Glutamatergic neuron (in vitro differentiated cells): ENCODE results near the gene PIGZ. TPM values are rescaled to one million over a fixed set of nuclear protein-coding genes. Genes with fewer than 3 reads are reported as not detected.

Source experiments
- DNase-seq: peaks from one replicate; pipeline ENCODE4 v3.0.0; 2022
- H3K27ac Mint-ChIP-seq: one replicate; pipeline ENCODE4 v1.8.0; 2020; ENCODE audit warnings: mild to moderate bottlenecking, mixed read lengths, inconsistent platforms; ENCODE audit not compliant: unreplicated experiment
- H3K27me3 Mint-ChIP-seq: one replicate; pipeline ENCODE4 v1.8.0; 2020; ENCODE audit warnings: mild to moderate bottlenecking, moderate library complexity, mixed read lengths, inconsistent platforms; ENCODE audit not compliant: unreplicated experiment
- H3K36me3 Mint-ChIP-seq: one replicate; pipeline ENCODE4 v1.8.0; 2020; ENCODE audit warnings: mild to moderate bottlenecking, mixed read lengths, inconsistent platforms; ENCODE audit not compliant: unreplicated experiment
- H3K4me1 Mint-ChIP-seq: one replicate; pipeline ENCODE4 v1.8.0; 2020; ENCODE audit warnings: mild to moderate bottlenecking, low read depth, mixed read lengths, inconsistent platforms; ENCODE audit not compliant: unreplicated experiment
- H3K4me3 Mint-ChIP-seq: one replicate; pipeline ENCODE4 v1.8.0; 2020; ENCODE audit warnings: mild to moderate bottlenecking, mixed read lengths, inconsistent platforms; ENCODE audit not compliant: unreplicated experiment
- H3K9me3 Mint-ChIP-seq: one replicate; pipeline ENCODE4 v1.8.0; 2020; ENCODE audit warnings: mild to moderate bottlenecking, moderate library complexity, mixed read lengths, inconsistent platforms; ENCODE audit not compliant: unreplicated experiment
- CTCF ChIP-seq: fragments of 200-600 bp; sonication (generic); IDR thresholded peaks from one replicate; pipeline ENCODE4 v1.5.0; 2021; ENCODE audit not compliant: partially characterized antibody, unreplicated experiment
- total RNA-seq: library from RNA; stranded (reverse); fragmentation: NEBNext Ultra II Directional; extraction: Animal tissue kit (Norgen Biotek cat#: 25700); gene quantifications from one replicate; pipeline ENCODE4 v1.2.1, GENCODE V29; 2021; ENCODE audit not compliant: unreplicated experiment

PIGZ gene
- total RNA-seq, 1 donor from 2014 or later: 4.7 TPM

- H3K27ac Mint-ChIP-seq: no peak overlapping the region
- no peak for TF ChIP-seq CTCF
- peaks cover 15% of the 10 kb centered on the region for H3K36me3 Mint-ChIP-seq
- H3K9me3 Mint-ChIP-seq: peaks cover 7% of the 10 kb centered on the region
- H3K4me3 Mint-ChIP-seq: no peak overlapping the region
- H3K27me3 Mint-ChIP-seq: peaks cover 5% of the 10 kb centered on the region
- DNase-seq: no peak
- H3K4me1 Mint-ChIP-seq: no peaks in the 10 kb centered on the region
Observed at GRCh38 chr3:196979545-196979944, 10.9 kb upstream of the PIGZ start.

- H3K27ac Mint-ChIP-seq: no peak overlapping the region
- DNase-seq: no peak
- H3K27me3 Mint-ChIP-seq: peaks cover 5% of the 10 kb centered on the region
- no peak overlapping the region for H3K4me3 Mint-ChIP-seq
- H3K4me1 Mint-ChIP-seq: no peaks in the 10 kb centered on the region
- no peak for TF ChIP-seq CTCF
- no peaks in the 10 kb centered on the region for H3K9me3 Mint-ChIP-seq
- H3K36me3 Mint-ChIP-seq: peaks cover 6% of the 10 kb centered on the region
Observed at GRCh38 chr3:196976941-196977340, 8.3 kb upstream of the PIGZ start.

GRCh38 chr3:196975349-196975748 is 6.7 kb upstream of the PIGZ start:
- H3K9me3 Mint-ChIP-seq: peaks cover 8% of the 10 kb centered on the region
- no peak for TF ChIP-seq CTCF
- H3K27me3 Mint-ChIP-seq: peaks cover 12% of the 10 kb centered on the region
- H3K36me3 Mint-ChIP-seq: peaks cover 7% of the 10 kb centered on the region
- no peak for DNase-seq
- no peaks in the 10 kb centered on the region for H3K4me1 Mint-ChIP-seq
- H3K27ac Mint-ChIP-seq: no peak overlapping the region
- no peak overlapping the region for H3K4me3 Mint-ChIP-seq

GRCh38 chr3:196974661-196975060 is 6.0 kb upstream of the PIGZ start:
- no peak for TF ChIP-seq CTCF
- Mint-ChIP-seq H3K9me3 (peaks cover 11% of the 10 kb centered on the region), H3K4me1 (no peaks in the 10 kb centered on the region), H3K4me3 (no peak overlapping the region), H3K27me3 (peaks cover 15% of the 10 kb centered on the region), H3K27ac (no peak overlapping the region), H3K36me3 (peaks cover 7% of the 10 kb centered on the region)
- DNase-seq: no peak

GRCh38 chr3:196971094-196971698 is 2.6 kb upstream of the PIGZ start:
- Mint-ChIP-seq H3K36me3 (peaks cover 13% of the 10 kb centered on the region), H3K4me1 (peaks cover 2% of the 10 kb centered on the region), H3K27me3 (peaks cover 21% of the 10 kb centered on the region), H3K27ac (no peak overlapping the region), H3K9me3 (peaks cover 11% of the 10 kb centered on the region), H3K4me3 (peak overlapping the region; percentile 69)
- DNase-seq: no peak
- no peak for TF ChIP-seq CTCF
